DOHH2 (cell line): ENCODE data around the gene MCUB.

Experiments
- H3F3A ChIP-seq: fragments of 200-600 bp; sonication (generic), shearing (Covaris generic); 2 replicates; pipeline ENCODE4 v1.6.0; 2016; ENCODE audit warnings: antibody characterized with exemption, mild to moderate bottlenecking; ENCODE audit not compliant: control insufficient read depth, insufficient read depth
- H3K27ac ChIP-seq: fragments of 200-600 bp; sonication (generic); 2 replicates; pipeline ENCODE4 v1.5.1; 2014; ENCODE audit warnings: low read depth, mild to moderate bottlenecking, low read length, moderate library complexity
- H3K27me3 ChIP-seq: fragments of 200-600 bp; sonication (generic); 2 replicates; pipeline ENCODE4 v1.6.1; 2014; ENCODE audit warnings: mild to moderate bottlenecking, low read length, mixed read lengths; ENCODE audit not compliant: control insufficient read depth
- H3K36me3 ChIP-seq: fragments of 200-600 bp; sonication (generic); 2 replicates; pipeline ENCODE4 v1.6.1; 2014; ENCODE audit warnings: mild to moderate bottlenecking, low read length, moderate library complexity, mixed read lengths; ENCODE audit not compliant: control insufficient read depth
- H3K4me1 ChIP-seq: fragments of 200-600 bp; sonication (generic); 2 replicates; pipeline ENCODE4 v1.6.1; 2014; ENCODE audit warnings: mild to moderate bottlenecking, low read length, mixed read lengths; ENCODE audit not compliant: control insufficient read depth
- H3K4me2 ChIP-seq: fragments of 200-600 bp; sonication (generic); 2 replicates; pipeline ENCODE4 v1.6.0; 2014; ENCODE audit warnings: mild to moderate bottlenecking, low read length, moderate library complexity
- H3K4me3 ChIP-seq: fragments of 200-600 bp; sonication (generic); 2 replicates; pipeline ENCODE4 v1.5.1; 2014; ENCODE audit warnings: mild to moderate bottlenecking, low read length, mixed read lengths
- H3K79me2 ChIP-seq: fragments of 200-600 bp; sonication (generic); 2 replicates; pipeline ENCODE4 v1.6.1; 2014; ENCODE audit warnings: mild to moderate bottlenecking, low read length, mixed read lengths; ENCODE audit not compliant: control insufficient read depth
- H3K9me2 ChIP-seq: fragments of 200-600 bp; sonication (generic); replicated peaks from 2 replicates; pipeline ENCODE4 v1.6.1; 2014; ENCODE audit warnings: mild to moderate bottlenecking, low read length, mixed read lengths; ENCODE audit not compliant: control insufficient read depth
- H3K9me3 ChIP-seq: fragments of 200-600 bp; sonication (generic); 2 replicates; pipeline ENCODE4 v1.6.1; 2014; ENCODE audit warnings: antibody characterized with exemption, low read length, mixed read lengths; ENCODE audit not compliant: control insufficient read depth, insufficient read depth
- H4K20me1 ChIP-seq: fragments of 200-600 bp; sonication (generic); 2 replicates; pipeline ENCODE4 v1.6.0; 2014; ENCODE audit warnings: low read depth, mild to moderate bottlenecking, antibody characterized with exemption, low read length, moderate library complexity; ENCODE audit not compliant: control insufficient read depth, insufficient read depth
- EZH2phosphoT487 ChIP-seq: fragments of 200-600 bp; sonication (generic); IDR thresholded peaks from 2 replicates; pipeline ENCODE4 v1.6.1; 2017; ENCODE audit warnings: borderline replicate concordance, mild to moderate bottlenecking, antibody characterized with exemption, low read length, moderate library complexity, mixed read lengths
- TF ChIP-seq, protein P1 (sequence below): fragments of 200-600 bp; sonication (generic); IDR thresholded peaks from one replicate; pipeline ENCODE4 v1.5.1; 2014; ENCODE audit warnings: antibody characterized with exemption, mild to moderate bottlenecking, low read depth, low read length; ENCODE audit not compliant: poor library complexity, severe bottlenecking

Gene MCUB

DNA sequence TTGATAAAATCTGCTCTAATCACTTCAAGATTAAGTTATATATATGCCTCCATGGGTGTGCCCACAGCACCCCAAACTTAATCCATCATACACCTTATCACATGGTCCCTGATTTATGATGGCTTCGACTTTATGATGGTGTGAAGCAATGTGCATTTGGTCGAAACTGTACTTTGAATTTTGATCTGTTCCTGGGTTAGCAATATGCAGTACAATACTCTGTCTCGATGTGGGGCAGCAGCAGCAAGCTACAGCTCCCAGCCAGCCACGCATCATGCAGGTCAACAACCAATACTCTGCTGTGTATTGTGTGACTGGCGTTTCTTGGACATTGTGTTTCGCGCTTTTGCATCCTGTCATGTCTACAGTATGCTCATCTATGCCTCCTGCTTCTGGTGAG lies 62.6 kb downstream of the MCUB start:
- Histone ChIP-seq H3K9me3 (no peaks in the 10 kb centered on the region), H3K4me1 (no peaks in the 10 kb centered on the region), H4K20me1 (peaks cover 7% of the 10 kb centered on the region), H3K79me2 (peaks cover 51% of the 10 kb centered on the region), H3K4me2 (no peak overlapping the region), H3F3A (no peaks in the 10 kb centered on the region), H3K27me3 (no peaks in the 10 kb centered on the region), H3K27ac (no peak overlapping the region), H3K9me2 (no peaks in the 10 kb centered on the region), H3K36me3 (peaks cover 6% of the 10 kb centered on the region; the same call in 1 of the 2 replicates), H3K4me3 (no peak overlapping the region)
- TF ChIP-seq, protein P1, sequence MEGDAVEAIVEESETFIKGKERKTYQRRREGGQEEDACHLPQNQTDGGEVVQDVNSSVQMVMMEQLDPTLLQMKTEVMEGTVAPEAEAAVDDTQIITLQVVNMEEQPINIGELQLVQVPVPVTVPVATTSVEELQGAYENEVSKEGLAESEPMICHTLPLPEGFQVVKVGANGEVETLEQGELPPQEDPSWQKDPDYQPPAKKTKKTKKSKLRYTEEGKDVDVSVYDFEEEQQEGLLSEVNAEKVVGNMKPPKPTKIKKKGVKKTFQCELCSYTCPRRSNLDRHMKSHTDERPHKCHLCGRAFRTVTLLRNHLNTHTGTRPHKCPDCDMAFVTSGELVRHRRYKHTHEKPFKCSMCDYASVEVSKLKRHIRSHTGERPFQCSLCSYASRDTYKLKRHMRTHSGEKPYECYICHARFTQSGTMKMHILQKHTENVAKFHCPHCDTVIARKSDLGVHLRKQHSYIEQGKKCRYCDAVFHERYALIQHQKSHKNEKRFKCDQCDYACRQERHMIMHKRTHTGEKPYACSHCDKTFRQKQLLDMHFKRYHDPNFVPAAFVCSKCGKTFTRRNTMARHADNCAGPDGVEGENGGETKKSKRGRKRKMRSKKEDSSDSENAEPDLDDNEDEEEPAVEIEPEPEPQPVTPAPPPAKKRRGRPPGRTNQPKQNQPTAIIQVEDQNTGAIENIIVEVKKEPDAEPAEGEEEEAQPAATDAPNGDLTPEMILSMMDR, result no peak
- no peak for TF ChIP-seq EZH2phosphoT487

DNA sequence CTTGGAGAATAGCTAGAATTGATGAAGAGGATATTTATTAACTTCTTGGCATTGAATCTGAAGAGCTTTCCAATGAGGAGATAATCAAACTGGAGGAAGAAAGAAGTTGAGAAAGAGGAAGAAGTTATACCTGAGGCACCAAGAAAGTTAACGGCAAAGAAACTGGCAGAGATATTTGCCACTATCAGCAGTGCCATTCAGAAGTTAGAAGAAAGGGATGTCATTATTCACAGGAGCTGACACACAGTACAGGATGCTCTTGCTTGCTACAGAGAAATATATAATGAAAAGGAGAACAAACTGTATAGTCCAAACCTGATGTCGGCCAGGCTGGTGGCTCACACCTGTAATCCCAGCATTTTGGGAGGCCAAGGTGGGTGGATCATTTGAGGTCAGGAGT lies 64.5 kb downstream of the MCUB start:
- H3K9me2 ChIP-seq, result no peaks in the 10 kb centered on the region
- H3K36me3 ChIP-seq, result peaks cover 6% of the 10 kb centered on the region; the same call in 1 of the 2 replicates
- peaks cover 49% of the 10 kb centered on the region for H3K79me2 ChIP-seq
- TF ChIP-seq, protein P1, result no peak
- TF ChIP-seq EZH2phosphoT487, result no peak
- no peak overlapping the region for H3K4me3 ChIP-seq
- H3K9me3 ChIP-seq, result no peaks in the 10 kb centered on the region
- H4K20me1 ChIP-seq, result peaks cover 7% of the 10 kb centered on the region
- no peaks in the 10 kb centered on the region for H3K4me1 ChIP-seq
- no peak overlapping the region for H3K27ac ChIP-seq
- no peaks in the 10 kb centered on the region for H3K27me3 ChIP-seq
- H3K4me2 ChIP-seq, result no peak overlapping the region
- no peaks in the 10 kb centered on the region for H3F3A ChIP-seq

DNA sequence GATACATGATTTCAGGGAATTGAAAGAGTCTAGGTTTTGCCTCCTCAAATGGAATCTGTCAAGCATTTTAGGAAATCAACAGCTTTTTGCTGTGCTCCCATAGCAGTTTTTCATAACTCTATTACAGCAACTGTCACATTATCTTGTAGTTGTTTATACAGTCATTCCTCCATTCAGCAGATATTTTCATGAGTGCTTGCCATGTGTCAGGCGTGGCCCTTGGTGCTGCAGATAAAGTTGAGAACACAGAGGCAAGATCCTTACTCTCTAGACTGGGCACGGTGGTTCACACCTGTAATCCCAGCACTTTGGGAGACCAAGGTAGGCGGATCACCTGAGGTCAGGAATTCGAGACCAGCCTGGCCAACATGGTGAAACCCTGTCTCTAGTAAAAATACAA lies 67.3 kb downstream of the MCUB start:
- no peaks in the 10 kb centered on the region for H3K27me3 ChIP-seq
- peaks cover 4% of the 10 kb centered on the region for H3K36me3 ChIP-seq
- H3K9me2 ChIP-seq, result no peaks in the 10 kb centered on the region
- no peaks in the 10 kb centered on the region for H3K9me3 ChIP-seq
- TF ChIP-seq, protein P1, result no peak
- no peak for TF ChIP-seq EZH2phosphoT487
- H3K4me2 ChIP-seq, result no peak overlapping the region
- H3K4me3 ChIP-seq, result no peak overlapping the region
- H3F3A ChIP-seq, result peaks cover 6% of the 10 kb centered on the region
- H3K27ac ChIP-seq, result no peak overlapping the region
- H3K4me1 ChIP-seq, result peaks cover 17% of the 10 kb centered on the region
- peaks cover 55% of the 10 kb centered on the region for H3K79me2 ChIP-seq
- H4K20me1 ChIP-seq, result peaks cover 7% of the 10 kb centered on the region
